ENCODE measurements around the gene ESRRA.

- TF ChIP-seq CTCF (optimal IDR thresholded peaks at IDR 0.05 in 1 of 3, IDR thresholded peaks at IDR 0.05 in 1 of 3, conservative IDR thresholded peaks at IDR 0.05 in 1 of 3; ENCODE audit: extremely low read depth in 1 of 3, insufficient read depth in 2 of 3, low read length in 3 of 3): no peak
- TF ChIP-seq EZH2 (IDR thresholded peaks at IDR 0.05; ENCODE audit: low read length): no peak
Observed at GRCh38 chr11:64265176-64266160, 39.9 kb upstream of the ESRRA start.
